NAMALWA (cell line): ENCODE measurements around the gene CBFA2T2.
"Not testable (repeated sequence)": the region's sequence is repeated elsewhere in the genome, so short reads cannot be mapped to it uniquely, and the experiment has no call there.

ENCODE experiments used
- DNase-seq: peaks from one replicate; pipeline ENCODE4 v3.0.0-alpha.2; 2015; ENCODE audit warnings: low spot score

Gene CBFA2T2

GRCh38 chr20:33576432-33577125 lies 86.7 kb downstream of the CBFA2T2 start:
- peak; percentile 59 for DNase-seq

- no peak for DNase-seq
These were observed 88.6 kb downstream of the CBFA2T2 start for GRCh38 chr20:33578510-33578909.

GRCh38 chr20:33583143-33583542 lies 93.2 kb downstream of the CBFA2T2 start:
- no peak for DNase-seq

- no peak for DNase-seq
These were observed 95.1 kb downstream of the CBFA2T2 start for GRCh38 chr20:33584976-33585375.

GRCh38 chr20:33585413-33585812 lies 95.5 kb downstream of the CBFA2T2 start:
- no peak for DNase-seq

- no peak for DNase-seq
These were observed 99.2 kb downstream of the CBFA2T2 start for GRCh38 chr20:33589059-33589458.

- not testable (repeated sequence) for DNase-seq
These were observed 102.0 kb downstream of the CBFA2T2 start for GRCh38 chr20:33591901-33592300.

- DNase-seq = no peak
These were observed 104.8 kb downstream of the CBFA2T2 start for GRCh38 chr20:33594743-33595142.

- DNase-seq = no peak
These were observed 110.5 kb downstream of the CBFA2T2 start for GRCh38 chr20:33600414-33600813.

- DNase-seq = no peak
These were observed 111.1 kb downstream of the CBFA2T2 start for GRCh38 chr20:33600981-33601380.

GRCh38 chr20:33601861-33602260 lies 112.0 kb downstream of the CBFA2T2 start:
- DNase-seq = no peak

GRCh38 chr20:33602826-33603590 lies 113.1 kb downstream of the CBFA2T2 start:
- DNase-seq = peak; percentile 43

GRCh38 chr20:33604084-33604990 lies 114.4 kb downstream of the CBFA2T2 start:
- DNase-seq = no peak

- DNase-seq = no peak
These were observed 115.1 kb downstream of the CBFA2T2 start for GRCh38 chr20:33604991-33605370.

GRCh38 chr20:33606118-33606771 lies 116.3 kb downstream of the CBFA2T2 start:
- DNase-seq = no peak

GRCh38 chr20:33609504-33609903 lies 119.6 kb downstream of the CBFA2T2 start:
- no peak for DNase-seq

- no peak for DNase-seq
These were observed 121.2 kb downstream of the CBFA2T2 start for GRCh38 chr20:33611106-33611505.

GRCh38 chr20:33612001-33612400 lies 122.1 kb downstream of the CBFA2T2 start:
- no peak for DNase-seq

GRCh38 chr20:33621717-33622400 lies 132.0 kb downstream of the CBFA2T2 start:
- no peak for DNase-seq

GRCh38 chr20:33622705-33623365 lies 132.9 kb downstream of the CBFA2T2 start:
- DNase-seq = no peak

- DNase-seq = no peak
These were observed 134.5 kb downstream of the CBFA2T2 start for GRCh38 chr20:33624399-33624798.
